HEK293T (cell line): ENCODE data around the gene FAM53B.

Experiments
- BHLHE40 ChIP-seq: fragments of 450-650 bp; IDR thresholded peaks from 2 replicates; pipeline ENCODE4 v1.6.1; 2016; ENCODE audit warnings: mild to moderate bottlenecking, moderate library complexity, borderline replicate concordance
- ELF4 ChIP-seq: fragments of 450-650 bp; IDR thresholded peaks from 2 replicates; pipeline ENCODE4 v1.6.1; 2017; ENCODE audit warnings: antibody characterized with exemption
- FOXA1 ChIP-seq: fragments of 450-650 bp; IDR thresholded peaks from 2 replicates; pipeline ENCODE4 v1.6.1; 2016; ENCODE audit warnings: mild to moderate bottlenecking
- FOXM1 ChIP-seq: fragments of 450-650 bp; IDR thresholded peaks from 2 replicates; pipeline ENCODE4 v1.6.1; 2017; ENCODE audit warnings: mild to moderate bottlenecking, borderline replicate concordance
- LEF1 ChIP-seq: fragments of 450-650 bp; IDR thresholded peaks from 2 replicates; pipeline ENCODE4 v1.6.1; 2017; ENCODE audit warnings: mild to moderate bottlenecking, borderline replicate concordance
- SP1 ChIP-seq: fragments of 450-650 bp; IDR thresholded peaks from 2 replicates; pipeline ENCODE4 v1.6.1; 2017
- SUZ12 ChIP-seq: fragments of 450-650 bp; IDR thresholded peaks from 2 replicates; pipeline ENCODE4 v1.6.1; 2016; ENCODE audit warnings: mild to moderate bottlenecking
- TARDBP ChIP-seq: fragments of 450-650 bp; IDR thresholded peaks from 2 replicates; pipeline ENCODE4 v1.6.1; 2016
- TF ChIP-seq, protein P1 (sequence below): fragments of 450-650 bp; IDR thresholded peaks from 2 replicates; pipeline ENCODE4 v1.6.1; 2016

DNA sequence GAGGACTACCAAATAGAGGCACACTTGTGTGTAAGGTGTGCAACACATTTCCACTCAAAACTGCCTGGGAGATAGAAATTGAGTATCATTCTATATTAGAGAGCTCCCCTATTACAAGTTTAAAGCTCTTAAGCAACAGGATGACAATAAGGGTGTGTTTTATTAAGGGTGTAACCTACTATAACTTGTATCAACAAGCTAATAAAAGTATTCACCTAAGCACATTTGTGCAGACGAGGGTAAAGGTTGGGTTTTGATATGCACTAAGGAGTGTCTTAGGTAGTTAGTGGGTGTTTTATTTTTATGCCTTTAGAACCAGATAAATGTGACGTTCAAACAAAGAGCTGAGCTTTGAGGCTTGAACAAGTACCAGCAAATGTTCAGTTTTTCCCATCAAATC is 2.8 kb upstream of the FAM53B start:
- TF ChIP-seq SP1 (no peak), ELF4 (no peak), BHLHE40 (no peak), LEF1 (no peak), SUZ12 (no peak), FOXM1 (no peak), FOXA1 (no peak), TARDBP (no peak)
- TF ChIP-seq, protein P1, sequence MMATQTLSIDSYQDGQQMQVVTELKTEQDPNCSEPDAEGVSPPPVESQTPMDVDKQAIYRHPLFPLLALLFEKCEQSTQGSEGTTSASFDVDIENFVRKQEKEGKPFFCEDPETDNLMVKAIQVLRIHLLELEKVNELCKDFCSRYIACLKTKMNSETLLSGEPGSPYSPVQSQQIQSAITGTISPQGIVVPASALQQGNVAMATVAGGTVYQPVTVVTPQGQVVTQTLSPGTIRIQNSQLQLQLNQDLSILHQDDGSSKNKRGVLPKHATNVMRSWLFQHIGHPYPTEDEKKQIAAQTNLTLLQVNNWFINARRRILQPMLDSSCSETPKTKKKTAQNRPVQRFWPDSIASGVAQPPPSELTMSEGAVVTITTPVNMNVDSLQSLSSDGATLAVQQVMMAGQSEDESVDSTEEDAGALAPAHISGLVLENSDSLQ: no peak
